ENCODE results near the gene TSGA10IP.

Gene TSGA10IP

DNA sequence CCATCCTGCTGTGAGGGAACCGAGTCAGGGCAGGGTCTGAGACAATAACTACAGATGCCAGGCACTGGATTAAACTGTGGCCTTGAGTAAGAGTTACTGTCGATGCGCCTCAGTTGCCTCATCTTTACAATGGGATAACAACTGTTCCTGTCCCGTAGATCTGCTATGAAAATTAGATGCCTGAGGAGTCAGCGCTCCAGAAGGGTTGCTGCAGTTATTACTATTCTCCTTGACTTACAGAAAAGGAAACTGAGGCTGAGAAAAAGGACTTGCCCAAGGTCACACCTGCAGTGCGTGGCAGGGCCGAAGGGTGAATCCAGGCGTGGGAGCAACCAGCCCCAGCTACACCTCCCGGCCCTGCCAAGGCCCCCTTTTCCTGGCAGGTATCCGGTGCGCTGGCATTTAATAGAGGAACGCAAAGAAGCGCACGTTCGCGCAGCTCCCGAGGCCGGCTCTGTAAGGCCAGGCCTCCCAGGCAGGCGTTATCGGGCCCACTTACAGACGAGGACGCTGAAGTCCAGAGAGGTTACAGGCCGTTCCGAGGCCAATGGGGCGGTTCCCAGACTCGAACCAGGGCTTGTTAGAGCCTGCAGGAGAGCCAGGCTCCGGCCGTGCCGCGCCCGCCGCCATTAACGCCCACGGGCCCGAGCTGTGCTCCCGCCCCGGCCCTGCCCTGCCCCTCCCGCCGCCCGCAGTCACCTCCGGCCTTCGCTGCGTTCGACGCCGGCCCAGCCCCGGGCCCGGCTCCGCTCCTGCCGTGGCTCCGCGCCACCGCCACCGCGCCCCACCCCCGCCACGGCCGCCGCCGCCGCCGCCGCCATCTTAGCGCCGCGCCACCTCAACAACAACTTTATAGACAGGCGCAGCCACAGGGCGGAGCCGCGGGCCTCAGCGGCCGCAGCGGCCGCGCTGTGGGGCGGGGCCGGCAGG is 26.8 kb upstream of the TSGA10IP start, which contains the start of gene C11orf68:
TSS of gene C11orf68 (minus strand) at position 852 of the 930 bp plus-strand sequence. CDS start at position 821, 31 bp downstream.
- DNase-seq, result no peak

DNA sequence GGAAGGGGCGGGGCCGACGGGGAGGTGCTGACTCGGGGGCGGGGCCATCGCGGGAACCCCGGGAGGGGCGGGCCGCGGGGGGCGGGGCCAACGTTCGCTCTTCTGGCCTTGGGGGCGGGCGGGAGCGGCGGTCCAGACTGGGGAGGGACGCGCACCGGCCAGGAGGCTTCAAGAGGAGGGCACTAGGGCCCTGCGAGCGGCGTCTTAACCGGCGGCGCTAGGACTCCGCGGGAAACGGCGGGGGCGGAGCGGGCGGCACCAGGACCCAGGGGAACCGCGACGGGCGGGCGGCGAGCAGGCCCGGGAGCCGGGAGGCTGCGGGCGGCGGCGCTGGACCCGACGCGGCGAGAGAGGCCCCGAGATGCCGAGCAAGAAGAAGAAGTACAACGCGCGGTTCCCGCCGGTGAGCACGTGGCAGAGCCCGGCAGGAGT is 26.1 kb upstream of the TSGA10IP start, which contains the start of gene DRAP1:
TSS of gene DRAP1 (plus strand) at position 286 of the 432 bp plus-strand sequence. CDS start at position 362, 76 bp downstream.
- DNase-seq, result peak; percentile 99

DNA sequence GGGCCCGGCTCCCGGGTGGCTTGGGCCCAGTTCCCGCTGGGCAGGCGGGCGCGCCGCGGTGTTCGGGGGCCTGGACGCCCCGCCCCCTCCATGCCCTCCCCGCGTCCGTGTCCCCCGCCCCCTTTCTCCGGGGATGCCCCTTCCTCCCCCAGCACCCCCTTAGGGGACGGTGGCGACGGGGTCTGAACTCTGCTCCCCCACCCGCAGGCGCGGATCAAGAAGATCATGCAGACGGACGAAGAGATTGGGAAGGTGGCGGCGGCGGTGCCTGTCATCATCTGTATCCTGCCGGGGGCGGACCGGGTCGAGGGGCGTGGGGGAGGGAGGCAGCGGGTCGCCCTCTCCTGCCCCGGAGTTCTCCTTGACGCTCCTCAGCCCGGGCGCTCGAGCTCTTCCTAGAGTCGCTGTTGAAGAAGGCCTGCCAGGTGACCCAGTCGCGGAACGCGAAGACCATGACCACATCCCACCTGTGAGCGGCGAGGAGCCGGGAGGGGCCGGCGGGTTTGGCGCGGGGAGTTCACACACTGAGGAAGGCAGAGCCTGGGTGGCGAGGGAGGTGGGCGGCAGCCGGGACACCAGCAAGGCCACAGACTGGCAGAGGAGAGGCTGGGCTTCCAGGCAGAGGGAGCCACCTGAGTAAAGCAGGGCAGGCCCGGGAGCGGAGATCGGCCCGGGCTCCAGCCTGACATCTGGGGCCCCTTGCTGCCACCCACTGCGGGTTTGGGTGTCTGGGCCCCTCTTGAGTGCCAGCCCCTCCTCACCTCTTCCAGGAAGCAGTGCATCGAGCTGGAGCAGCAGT is 25.5 kb upstream of the TSGA10IP start:
- peak; percentile 68 for DNase-seq

DNA sequence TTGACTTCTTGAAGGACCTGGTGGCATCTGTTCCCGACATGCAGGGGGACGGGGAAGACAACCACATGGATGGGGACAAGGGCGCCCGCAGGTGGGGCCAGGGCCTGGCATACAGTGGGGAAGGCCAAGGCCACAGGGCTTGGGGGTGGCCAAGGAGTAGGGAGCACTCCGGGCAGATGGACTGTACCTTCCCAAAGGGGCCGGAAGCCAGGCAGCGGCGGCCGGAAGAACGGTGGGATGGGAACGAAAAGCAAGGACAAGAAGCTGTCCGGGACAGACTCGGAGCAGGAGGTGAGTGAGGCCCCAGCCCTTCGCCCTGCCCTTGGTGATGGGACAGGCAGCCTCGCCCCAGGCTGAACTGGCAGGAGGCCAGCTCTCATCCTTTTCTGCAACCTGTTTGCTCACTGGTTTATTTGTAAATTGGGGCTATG is 24.9 kb upstream of the TSGA10IP start:
- no peak for DNase-seq

DNA sequence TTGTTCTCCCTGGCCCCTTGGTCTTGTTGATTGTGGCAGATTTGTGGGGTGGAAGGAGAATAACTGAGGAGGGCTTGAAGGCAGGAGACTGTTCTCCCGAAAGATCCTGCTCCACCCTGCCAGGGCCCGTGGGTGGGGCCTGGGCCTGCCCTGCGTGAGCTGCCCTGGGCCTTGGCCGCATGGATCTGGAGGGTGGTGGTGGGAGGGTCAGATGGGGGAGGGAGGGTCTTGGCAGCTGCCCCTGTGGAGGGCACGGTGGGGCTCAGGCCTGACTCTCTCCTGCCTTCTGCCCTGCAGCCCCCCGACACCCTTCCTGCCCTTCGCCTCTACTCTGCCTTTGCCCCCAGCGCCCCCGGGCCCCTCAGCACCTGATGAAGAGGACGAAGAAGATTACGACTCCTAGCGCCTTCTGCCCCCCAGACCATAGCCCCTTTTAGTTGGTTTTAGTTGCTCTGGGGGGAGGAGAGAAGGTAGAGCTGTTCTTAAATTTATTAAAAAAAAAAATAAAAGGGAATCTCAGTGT is 24.2 kb upstream of the TSGA10IP start:
- no peak for DNase-seq

DNA sequence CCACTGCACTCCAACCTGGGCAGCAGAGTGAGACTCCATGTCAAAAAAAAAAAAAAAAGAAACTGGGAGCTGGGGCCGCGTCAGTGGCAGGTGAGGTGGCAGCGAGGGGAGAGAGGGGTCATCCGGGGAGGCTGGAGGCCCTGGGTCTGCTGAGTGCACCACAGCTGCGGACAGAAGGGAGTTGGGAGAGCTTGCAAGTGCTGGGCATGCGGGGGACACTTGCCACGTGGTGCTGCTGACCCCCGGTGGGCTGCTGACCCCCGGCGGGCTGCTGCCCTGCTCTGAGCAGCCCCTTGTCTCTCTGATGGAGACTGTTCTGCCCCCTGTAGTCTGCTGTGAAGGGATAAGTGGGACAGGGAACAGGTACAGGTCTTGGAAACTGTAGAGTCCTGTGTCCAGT is 23.4 kb upstream of the TSGA10IP start:
- no peak for DNase-seq

DNA sequence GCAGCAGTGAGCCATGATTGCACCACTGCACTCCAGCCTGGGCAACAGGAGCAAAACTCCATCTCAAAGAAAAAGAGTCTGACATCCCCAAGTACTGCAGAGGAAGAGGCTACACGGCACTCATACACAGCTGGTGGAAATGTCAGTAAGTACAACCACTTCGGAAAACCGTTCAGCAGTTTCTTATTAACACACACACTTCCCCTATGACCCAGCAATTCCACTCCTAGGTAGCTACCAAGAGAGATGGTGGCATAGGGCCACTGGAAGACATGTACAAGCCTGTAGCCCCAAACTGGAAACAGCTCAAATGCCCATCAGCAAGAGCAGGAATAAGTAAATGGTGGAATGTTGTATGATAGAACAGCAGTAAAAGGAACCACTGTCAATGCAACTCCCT is 22.7 kb upstream of the TSGA10IP start:
- DNase-seq, result no peak

DNA sequence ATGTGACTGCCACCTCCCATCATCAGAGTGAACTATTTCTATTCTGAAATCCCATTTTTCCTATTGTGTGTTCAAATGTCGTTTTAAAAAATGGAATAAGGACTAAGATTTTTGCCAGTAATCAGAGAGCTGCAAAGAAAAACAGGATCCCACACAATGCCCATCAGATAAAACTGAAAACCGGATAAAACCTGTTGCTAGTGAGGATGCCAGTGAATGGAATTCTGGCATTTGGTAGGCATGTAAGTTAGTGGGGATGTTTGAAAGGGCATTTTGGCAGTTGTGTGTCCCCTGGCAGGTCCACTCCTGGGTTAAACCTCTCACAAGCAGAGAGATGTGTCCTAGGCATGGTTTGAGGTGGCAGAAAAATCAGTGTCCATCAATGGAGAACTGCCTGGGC is 19.9 kb upstream of the TSGA10IP start:
- DNase-seq, result no peak

DNA sequence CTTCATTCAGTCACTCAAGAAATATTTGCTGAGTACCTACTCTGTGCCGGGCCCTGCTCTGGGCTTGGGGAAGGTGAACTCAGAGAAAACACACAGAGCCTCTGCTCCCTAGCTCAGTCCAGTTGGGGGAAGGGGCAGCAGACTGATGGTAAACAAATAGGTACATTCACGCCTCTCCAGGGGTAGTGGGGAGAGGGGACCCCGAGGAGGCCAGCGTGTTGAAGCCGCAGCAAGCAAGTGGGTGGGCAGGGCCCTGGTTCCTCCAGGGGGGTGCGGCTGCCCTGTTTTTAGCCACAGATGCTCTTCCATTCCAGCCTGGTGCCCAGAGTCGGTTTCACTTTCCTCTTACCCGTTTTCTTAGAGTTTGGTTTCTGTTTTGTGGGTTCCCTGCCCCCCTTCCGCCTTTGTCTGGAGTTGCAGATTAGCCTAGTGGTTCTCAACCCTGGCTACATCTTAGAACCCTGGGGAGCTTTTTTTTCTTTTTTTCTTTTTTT is 17.3 kb upstream of the TSGA10IP start:
- DNase-seq, result peak; percentile 80

DNA sequence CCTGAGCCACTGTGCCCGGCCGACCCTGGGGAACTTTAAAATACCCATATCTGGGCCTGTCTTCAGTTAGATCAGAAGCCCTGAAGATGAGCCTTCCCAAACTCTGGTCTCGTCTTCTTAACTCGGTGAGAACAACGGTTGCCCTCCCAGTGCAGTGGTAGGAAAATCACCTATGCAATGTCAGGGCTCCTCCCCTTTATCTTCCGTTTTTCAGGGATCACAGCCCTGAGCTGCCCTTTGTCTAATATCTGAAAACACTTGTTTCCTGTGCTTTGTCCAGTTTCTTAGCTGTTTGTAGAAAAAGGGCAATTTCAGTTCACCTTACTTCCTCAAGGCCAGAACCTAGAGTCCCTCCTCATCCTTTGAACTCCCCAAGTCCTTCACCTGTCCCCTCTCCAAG is 16.6 kb upstream of the TSGA10IP start:
- no peak for DNase-seq

DNA sequence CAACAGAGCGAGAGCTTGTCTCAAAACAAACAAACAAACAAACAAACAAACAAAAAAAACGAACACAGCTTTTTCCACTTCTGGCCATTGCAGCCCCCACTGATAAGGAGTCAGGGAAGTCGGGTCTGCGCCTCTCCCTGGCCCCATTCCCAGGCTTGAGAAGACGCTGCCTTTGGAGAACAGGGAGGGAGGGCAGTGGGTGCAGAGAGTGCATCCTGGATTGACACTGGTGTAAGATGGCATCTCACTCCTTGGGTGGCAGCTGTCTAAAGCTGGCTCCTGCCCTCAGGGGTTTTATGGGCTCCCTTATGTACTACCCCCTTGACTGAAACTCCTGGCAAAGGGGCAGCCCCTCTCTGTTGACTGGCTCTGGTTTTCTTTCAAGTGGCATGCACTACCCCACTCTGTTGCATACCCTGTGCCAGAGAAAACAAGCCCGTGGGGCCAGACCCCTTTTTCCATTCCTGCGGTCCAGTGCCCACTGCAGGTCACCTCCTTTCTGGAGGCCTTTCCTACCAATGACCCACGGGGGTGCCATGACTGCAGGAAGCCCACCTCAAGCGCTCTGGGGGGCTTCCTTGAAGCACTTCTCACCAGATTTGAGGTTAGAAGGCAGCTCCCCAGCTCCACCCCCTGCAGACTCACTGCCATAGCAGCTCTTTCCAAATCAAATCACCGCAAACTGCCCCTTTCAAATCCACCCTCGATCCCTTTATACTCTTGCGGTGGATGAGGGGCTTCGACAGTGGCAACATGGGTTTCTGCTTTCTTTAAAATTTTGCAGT is 13.3 kb upstream of the TSGA10IP start:
- DNase-seq, result no peak

DNA sequence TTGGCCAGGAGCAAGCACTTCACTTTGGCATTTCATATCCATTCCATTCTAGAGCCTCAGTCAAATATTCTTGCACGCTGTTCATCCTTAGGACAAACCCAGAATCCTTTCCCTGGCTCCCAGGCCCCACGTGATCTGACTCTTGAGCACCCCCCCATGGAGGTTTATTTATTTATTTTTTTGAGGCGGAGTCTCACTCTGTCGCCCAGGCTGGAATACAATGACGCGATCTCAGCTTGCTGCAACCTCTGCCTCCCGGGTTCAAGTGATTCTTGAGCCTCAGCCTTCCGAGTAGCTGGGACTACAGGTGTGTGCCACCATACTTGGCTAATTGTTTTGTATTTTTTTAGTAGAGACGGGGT is 12.7 kb upstream of the TSGA10IP start:
- DNase-seq, result no peak

DNA sequence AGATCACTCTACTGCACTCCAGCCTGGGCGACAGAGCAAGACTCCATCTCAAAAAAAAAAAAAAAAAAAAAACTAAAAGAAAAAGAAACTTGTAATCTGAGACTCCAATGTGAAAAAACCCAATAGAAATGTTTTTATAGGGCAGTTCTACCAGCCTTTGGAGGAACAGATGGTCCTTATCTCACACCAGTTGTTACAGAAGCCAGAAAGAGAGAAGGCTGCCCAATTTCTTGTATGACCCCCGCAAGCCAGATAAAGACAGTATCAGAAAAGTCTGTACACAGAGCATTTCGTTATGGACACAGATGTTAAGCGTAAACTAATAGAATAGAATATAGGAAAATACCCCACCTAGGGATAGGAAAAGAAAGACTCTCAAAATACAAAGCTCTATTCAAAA is 11.3 kb upstream of the TSGA10IP start:
- DNase-seq, result no peak

DNA sequence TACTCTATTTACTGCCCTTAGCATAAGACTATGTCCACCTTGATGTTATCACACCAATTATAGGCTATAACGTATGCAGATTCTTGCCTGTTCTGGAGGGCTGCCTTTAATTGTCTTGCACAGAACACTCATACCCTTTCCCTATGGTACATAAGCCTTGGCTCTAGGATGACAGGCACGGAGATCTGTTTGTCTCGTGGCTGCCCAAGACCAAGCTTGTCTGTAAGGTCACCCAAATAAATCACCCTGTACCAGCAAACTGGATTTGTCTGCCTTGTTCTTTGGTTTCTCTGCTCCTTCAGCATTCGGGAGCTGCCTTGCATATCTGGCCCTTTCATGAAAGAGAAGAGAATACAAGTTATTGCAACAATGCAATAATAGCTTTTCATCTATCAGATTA is 7.5 kb upstream of the TSGA10IP start:
- no peak for DNase-seq

DNA sequence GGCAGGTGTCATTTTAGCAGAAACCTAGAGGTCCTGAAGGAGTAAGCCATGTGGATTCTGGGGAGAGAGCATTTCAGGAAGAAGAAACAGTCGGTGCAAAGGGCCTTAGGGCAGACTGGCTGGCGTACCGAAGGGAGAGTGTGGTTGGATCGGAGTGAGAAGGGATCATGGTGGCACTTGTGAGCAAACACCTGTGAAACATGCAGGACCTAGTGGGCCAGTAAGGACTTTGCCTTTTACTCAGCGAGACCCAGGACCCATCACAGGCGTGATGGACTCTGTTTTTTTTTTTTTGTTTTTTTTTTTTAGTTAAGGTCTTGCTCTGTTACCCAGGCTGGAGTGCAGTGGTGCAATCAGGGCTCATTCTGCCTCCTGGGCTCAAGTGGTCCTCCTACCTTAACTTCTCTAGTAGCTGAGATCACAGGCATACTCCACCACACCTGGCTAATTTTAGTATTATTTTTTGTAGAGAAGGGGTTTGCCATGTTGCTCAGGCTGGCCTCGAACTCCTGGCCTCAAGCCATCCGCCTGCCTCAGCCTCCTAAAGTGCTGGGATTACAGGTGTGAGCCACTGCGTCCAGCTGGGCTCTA is 3.5 kb upstream of the TSGA10IP start:
- no peak for DNase-seq

DNA sequence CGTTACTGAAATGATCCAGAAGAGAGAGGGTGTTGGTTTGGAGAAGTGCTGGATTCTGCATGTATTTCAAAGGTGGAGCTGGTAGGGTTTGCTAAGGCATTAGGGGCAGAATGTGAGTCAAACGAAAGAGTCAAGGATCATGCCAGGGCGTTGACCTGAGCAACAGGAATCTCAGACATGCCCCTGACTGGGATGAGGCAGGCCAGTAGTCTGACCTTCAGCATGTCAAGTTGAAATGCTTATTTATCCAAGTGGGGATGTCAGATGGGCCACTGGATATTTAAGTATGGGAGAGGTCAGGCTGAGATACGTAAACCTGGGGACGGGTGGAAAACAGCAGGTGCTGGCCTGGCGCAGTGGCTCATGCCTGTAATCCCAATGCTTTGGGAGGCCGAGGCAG is 2.7 kb upstream of the TSGA10IP start:
- no peak for DNase-seq

DNA sequence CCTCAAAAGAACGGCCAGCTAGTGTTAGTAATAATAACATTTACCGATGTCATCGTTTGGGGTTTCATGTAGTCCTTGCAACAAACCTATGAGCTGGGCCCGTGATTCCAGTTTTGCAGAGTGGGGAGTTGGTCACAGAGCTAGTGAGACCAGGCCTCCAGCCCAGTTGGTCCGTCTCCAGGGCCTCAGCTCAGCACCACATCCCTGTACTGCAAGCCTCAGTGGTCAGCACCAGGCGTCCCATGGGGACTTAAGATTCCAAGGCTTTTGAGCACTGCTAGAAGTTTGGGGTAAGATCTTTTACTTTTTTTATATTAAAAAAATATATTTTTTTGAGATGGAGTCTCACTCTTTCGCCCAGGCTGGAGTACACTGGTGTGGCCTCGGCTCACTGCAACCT is 1.1 kb upstream of the TSGA10IP start:
- DNase-seq, result no peak

DNA sequence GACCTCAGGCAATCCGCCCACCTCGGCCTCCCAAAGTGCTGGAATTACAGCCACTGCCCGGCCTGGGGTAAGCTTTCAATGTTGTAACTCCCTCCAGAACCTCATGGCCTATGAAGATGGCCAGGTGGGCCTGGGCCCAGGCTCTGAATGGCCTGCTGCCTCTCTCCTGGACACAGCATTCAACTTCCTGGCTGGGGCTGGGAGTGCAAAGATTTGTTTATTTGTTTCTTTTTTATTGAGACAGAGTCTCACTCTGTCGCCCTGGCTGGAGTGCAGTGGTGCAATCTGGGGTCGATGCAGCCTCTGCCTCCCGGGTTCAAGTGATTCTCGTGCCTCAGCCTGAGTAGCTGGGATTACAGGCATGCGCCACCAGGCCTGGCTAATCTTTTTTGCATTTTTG is 513 bp upstream of the TSGA10IP start:
- DNase-seq, result no peak

DNA sequence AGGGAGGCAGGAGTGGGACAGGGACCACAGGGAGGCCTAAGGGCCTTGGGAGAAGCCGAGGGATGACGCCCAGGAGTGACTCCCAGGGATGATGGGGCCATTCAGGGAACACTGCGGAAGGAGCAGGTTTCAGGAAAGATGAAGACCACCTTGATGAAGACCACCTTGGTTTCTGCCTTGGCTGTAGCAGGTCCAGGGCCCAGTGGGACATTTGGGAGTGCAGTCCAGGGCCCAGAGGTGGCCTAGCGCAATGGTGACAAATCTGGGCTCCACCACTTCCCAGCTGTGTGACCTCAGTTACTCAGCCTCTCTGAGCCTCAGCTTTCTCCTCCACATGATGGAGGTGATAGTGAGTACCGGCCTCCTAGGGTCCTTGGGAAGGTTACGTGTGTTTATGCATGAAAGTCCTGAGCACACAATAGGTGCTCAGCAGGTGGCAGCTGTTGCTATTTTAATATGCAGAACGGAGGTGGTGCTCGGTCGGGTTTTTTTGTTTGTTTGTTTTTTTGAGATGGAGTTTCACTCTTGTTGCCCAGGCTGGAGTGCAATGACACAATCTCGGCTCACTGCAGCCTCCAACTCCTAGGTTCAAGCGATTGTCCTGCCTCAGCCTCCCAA is 770 bp downstream of the TSGA10IP start:
- DNase-seq, result no peak

DNA sequence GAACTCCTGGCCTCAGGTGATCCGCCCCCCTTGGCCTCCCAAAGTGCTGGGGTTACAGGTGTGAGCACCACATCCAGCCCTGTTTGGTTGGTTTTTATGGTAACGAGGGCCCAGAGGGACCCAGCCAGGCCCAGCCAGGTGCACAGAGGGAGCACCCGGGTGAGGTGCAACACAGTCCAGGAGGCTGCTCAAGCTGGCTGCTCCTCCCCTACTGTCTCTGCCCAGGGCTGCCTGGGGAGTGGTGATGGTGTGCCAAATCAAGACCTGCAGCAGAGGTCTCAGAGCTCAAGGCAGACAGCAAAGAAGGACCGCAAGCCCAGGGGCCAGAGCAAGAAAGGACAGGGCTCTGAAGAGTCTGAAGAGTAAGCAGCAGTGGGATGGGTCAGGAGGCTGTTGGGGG is 1.4 kb downstream of the TSGA10IP start:
- no peak for DNase-seq

DNA sequence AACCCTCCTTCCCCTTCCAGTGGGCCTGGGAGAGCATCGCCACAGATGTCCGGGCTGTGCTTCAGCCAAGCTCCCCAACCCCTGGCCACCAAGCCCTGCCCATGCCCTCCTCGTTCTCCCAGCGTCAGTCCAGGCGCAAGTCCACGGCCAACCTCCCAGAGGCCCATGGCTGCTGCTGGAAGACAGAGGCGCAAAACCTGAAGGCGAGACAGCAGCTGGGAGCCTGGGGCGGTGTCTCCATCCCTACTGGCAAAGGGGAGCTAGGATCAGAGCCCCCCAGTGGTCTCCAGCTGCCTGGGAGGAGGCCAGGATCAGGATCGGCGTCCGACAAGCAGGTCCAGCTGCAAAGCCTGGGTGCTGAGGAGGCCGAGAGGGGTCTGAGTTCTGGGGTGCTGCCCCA is 1.9 kb downstream of the TSGA10IP start:
- DNase-seq, result no peak
